Measurements from ENCODE around the gene PMPCB.

DNA sequence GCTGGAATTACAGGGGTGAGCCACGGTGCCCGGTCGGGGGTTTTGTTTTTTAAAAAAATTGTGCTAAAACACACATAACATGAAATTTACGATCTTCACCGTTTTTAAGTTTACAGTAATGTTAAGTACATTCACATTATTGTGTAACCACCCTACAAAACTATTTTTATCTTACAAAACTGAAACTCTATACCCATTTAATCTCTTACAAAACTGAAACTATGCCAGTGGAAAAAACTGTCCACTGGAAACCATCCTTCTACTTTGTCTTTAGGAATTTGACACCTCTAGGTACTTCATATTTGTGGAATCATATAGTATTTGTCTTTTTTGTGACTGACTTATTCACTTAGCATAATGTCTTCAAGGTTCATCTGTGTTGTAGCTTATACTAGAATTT lies 49.2 kb downstream of the PMPCB start:
- TF ChIP-seq EZH2 (IDR thresholded peaks at IDR 0.05) = no peak
- TF ChIP-seq, protein P1, sequence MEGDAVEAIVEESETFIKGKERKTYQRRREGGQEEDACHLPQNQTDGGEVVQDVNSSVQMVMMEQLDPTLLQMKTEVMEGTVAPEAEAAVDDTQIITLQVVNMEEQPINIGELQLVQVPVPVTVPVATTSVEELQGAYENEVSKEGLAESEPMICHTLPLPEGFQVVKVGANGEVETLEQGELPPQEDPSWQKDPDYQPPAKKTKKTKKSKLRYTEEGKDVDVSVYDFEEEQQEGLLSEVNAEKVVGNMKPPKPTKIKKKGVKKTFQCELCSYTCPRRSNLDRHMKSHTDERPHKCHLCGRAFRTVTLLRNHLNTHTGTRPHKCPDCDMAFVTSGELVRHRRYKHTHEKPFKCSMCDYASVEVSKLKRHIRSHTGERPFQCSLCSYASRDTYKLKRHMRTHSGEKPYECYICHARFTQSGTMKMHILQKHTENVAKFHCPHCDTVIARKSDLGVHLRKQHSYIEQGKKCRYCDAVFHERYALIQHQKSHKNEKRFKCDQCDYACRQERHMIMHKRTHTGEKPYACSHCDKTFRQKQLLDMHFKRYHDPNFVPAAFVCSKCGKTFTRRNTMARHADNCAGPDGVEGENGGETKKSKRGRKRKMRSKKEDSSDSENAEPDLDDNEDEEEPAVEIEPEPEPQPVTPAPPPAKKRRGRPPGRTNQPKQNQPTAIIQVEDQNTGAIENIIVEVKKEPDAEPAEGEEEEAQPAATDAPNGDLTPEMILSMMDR (IDR thresholded peaks at IDR 0.05) = no peak
- TF ChIP-seq EZH2phosphoT487 (IDR thresholded peaks at IDR 0.05) = no peak

Data from neural progenitor cell (in vitro differentiated cells).